ENCODE results near the gene EIF5AL1. TPM values are rescaled to one million over a fixed set of nuclear protein-coding genes. Genes with fewer than 3 reads are reported as not detected.

Gene EIF5AL1
- total and polyA plus RNA-seq, 2 of the 8 experiments (the other 6 are each of a cell fraction or from before 2014, with no cell fraction given), result 1.7 to 2.2 TPM

DNA sequence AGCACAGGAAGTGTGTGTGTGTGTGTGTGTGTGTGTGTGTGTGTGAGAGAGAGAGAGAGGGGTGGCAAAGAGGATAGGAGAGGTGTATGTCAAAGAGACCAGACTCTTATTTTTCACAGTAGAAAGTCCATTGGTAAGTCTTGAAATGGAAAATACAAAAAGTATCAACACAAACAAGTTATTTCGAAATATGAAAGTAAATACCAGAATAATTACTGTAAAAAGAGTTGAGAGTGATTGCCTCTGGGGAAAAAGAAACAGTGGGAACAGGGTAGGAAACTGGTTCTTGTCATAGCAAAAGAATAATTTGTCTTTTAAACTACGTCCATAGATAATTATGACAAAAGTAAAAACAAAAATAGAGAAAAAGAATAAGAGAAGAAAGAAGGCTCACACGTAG lies 29.0 kb upstream of the EIF5AL1 start (continued):
- TF ChIP-seq, protein P1, sequence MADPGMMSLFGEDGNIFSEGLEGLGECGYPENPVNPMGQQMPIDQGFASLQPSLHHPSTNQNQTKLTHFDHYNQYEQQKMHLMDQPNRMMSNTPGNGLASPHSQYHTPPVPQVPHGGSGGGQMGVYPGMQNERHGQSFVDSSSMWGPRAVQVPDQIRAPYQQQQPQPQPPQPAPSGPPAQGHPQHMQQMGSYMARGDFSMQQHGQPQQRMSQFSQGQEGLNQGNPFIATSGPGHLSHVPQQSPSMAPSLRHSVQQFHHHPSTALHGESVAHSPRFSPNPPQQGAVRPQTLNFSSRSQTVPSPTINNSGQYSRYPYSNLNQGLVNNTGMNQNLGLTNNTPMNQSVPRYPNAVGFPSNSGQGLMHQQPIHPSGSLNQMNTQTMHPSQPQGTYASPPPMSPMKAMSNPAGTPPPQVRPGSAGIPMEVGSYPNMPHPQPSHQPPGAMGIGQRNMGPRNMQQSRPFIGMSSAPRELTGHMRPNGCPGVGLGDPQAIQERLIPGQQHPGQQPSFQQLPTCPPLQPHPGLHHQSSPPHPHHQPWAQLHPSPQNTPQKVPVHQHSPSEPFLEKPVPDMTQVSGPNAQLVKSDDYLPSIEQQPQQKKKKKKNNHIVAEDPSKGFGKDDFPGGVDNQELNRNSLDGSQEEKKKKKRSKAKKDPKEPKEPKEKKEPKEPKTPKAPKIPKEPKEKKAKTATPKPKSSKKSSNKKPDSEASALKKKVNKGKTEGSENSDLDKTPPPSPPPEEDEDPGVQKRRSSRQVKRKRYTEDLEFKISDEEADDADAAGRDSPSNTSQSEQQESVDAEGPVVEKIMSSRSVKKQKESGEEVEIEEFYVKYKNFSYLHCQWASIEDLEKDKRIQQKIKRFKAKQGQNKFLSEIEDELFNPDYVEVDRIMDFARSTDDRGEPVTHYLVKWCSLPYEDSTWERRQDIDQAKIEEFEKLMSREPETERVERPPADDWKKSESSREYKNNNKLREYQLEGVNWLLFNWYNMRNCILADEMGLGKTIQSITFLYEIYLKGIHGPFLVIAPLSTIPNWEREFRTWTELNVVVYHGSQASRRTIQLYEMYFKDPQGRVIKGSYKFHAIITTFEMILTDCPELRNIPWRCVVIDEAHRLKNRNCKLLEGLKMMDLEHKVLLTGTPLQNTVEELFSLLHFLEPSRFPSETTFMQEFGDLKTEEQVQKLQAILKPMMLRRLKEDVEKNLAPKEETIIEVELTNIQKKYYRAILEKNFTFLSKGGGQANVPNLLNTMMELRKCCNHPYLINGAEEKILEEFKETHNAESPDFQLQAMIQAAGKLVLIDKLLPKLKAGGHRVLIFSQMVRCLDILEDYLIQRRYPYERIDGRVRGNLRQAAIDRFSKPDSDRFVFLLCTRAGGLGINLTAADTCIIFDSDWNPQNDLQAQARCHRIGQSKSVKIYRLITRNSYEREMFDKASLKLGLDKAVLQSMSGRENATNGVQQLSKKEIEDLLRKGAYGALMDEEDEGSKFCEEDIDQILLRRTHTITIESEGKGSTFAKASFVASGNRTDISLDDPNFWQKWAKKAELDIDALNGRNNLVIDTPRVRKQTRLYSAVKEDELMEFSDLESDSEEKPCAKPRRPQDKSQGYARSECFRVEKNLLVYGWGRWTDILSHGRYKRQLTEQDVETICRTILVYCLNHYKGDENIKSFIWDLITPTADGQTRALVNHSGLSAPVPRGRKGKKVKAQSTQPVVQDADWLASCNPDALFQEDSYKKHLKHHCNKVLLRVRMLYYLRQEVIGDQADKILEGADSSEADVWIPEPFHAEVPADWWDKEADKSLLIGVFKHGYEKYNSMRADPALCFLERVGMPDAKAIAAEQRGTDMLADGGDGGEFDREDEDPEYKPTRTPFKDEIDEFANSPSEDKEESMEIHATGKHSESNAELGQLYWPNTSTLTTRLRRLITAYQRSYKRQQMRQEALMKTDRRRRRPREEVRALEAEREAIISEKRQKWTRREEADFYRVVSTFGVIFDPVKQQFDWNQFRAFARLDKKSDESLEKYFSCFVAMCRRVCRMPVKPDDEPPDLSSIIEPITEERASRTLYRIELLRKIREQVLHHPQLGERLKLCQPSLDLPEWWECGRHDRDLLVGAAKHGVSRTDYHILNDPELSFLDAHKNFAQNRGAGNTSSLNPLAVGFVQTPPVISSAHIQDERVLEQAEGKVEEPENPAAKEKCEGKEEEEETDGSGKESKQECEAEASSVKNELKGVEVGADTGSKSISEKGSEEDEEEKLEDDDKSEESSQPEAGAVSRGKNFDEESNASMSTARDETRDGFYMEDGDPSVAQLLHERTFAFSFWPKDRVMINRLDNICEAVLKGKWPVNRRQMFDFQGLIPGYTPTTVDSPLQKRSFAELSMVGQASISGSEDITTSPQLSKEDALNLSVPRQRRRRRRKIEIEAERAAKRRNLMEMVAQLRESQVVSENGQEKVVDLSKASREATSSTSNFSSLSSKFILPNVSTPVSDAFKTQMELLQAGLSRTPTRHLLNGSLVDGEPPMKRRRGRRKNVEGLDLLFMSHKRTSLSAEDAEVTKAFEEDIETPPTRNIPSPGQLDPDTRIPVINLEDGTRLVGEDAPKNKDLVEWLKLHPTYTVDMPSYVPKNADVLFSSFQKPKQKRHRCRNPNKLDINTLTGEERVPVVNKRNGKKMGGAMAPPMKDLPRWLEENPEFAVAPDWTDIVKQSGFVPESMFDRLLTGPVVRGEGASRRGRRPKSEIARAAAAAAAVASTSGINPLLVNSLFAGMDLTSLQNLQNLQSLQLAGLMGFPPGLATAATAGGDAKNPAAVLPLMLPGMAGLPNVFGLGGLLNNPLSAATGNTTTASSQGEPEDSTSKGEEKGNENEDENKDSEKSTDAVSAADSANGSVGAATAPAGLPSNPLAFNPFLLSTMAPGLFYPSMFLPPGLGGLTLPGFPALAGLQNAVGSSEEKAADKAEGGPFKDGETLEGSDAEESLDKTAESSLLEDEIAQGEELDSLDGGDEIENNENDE (IDR thresholded peaks at IDR 0.05; ENCODE audit: insufficient replicate concordance, low read length), result no peak
- no peak for TF ChIP-seq GABPA (IDR thresholded peaks at IDR 0.05; ENCODE audit: borderline replicate concordance, insufficient read depth, low read length)
- no peak for TF ChIP-seq CHD2 (IDR thresholded peaks at IDR 0.05; ENCODE audit: low read length)
- no peak for TF ChIP-seq KDM1A (IDR thresholded peaks at IDR 0.05; ENCODE audit: borderline replicate concordance, low read length)
- TF ChIP-seq CHD1 (IDR thresholded peaks at IDR 0.05; ENCODE audit: low read depth, low read length), result no peak
- no peak for TF ChIP-seq BCL11A (IDR thresholded peaks at IDR 0.05; ENCODE audit: low read depth in 2 of 2, low read length in 2 of 2)
- no peak for TF ChIP-seq RBBP5 (IDR thresholded peaks at IDR 0.05; ENCODE audit: borderline replicate concordance, low read depth, low read length)
- no peak for TF ChIP-seq SP2 (IDR thresholded peaks at IDR 0.05; ENCODE audit: low read length)
- TF ChIP-seq SAP30 (IDR thresholded peaks at IDR 0.05; ENCODE audit: insufficient read depth, insufficient replicate concordance, low read length), result no peak
- TF ChIP-seq MAFK (IDR thresholded peaks at IDR 0.05; ENCODE audit: low read depth, low read length), result no peak
- TF ChIP-seq CTBP2 (IDR thresholded peaks at IDR 0.05; ENCODE audit: borderline replicate concordance, insufficient read depth, insufficient read length, low read length), result no peak
- no peak for TF ChIP-seq KDM5A (IDR thresholded peaks at IDR 0.05; ENCODE audit: low read length)
